HFF-Myc (cell line): Measurements from ENCODE around the gene ZNF862.

Experiments
- DNase-seq: peaks from one replicate; pipeline ENCODE4 v3.0.0-alpha.2; 2011; ENCODE audit warnings: low read depth; ENCODE audit errors: extremely low read depth
- H3K4me3 ChIP-seq: replicated peaks from 2 replicates; pipeline ENCODE4 v1.5.1; 2011; ENCODE audit warnings: low read depth, mild to moderate bottlenecking, control low read depth, low read length
- CTCF ChIP-seq: IDR thresholded peaks from 2 replicates; pipeline ENCODE4 v1.5.1; 2012; ENCODE audit warnings: mild to moderate bottlenecking, low read depth, low read length, control low read depth; ENCODE audit errors: missing control alignments

The ZNF862 gene

DNA sequence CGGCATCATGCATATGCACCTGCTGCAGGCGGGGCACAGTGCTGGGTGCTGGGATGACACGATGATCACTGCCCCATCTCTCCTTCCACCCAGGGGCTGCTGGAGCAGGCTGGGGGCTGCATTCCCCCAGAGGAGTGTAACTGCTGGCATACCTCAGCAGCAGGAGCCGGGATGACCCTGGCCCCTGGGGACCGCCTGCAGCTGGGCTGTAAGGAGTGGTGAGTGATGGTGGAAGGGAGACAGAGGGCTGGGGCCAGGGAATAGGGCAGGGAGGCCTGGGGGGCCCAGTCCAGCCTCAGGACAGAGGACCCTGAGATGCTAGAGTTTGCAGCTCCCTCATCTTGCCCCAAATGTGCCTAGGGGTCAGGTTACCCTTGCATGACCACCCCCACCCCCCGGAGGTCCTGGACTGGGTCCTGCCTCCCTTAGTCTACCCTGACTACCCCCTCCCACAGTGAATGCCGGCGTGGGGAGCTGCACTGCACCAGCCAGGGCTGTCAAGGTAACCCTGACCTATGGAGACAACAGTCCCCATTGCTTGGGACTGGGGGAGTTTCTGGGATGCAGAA is 14.5 kb upstream of the ZNF862 start:
- no peak overlapping the region for H3K4me3 ChIP-seq
- DNase-seq: no peak
- no peak for TF ChIP-seq CTCF

- TF ChIP-seq CTCF: no peak
- no peak overlapping the region for H3K4me3 ChIP-seq
- DNase-seq: no peak
These were observed 13.9 kb upstream of the ZNF862 start for GRCh38 chr7:149824301-149824741.

- DNase-seq: no peak
- TF ChIP-seq CTCF: no peak
- H3K4me3 ChIP-seq: no peak overlapping the region
These were observed 13.2 kb upstream of the ZNF862 start for GRCh38 chr7:149824748-149825566.

DNA sequence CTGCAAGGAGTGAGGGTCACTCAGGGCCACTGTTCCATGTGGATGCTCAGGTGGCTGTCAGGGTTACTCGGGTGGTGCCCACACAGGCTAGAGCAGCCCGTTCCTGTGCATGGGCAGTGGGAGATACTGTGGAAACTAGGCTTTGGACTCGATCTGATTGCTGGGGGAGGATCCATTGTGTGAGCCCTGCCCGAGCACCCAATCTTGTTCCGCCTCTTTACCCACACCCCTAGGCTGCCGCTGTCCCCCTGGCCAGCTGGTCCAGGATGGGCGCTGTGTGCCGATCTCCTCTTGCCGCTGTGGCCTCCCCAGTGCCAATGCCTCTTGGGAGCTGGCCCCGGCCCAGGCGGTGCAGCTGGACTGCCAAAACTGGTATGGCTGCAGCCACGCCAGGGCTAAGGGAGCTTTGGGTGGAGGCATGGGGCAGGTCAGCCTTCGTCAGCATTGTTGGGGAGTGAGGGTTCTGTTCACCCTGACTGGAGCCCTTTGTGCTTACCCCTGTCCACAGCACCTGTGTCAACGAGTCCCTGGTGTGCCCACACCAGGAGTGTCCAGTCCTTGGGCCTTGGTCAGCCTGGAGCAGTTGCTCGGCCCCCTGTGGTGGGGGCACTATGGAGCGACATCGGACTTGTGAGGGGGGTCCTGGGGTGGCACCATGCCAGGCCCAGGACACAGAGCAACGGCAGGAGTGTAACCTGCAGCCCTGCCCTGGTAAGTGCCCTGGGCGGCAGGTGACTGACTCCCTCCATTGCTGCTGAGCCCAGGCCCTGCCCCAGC is 12.4 kb upstream of the ZNF862 start:
- H3K4me3 ChIP-seq: no peak overlapping the region
- DNase-seq: no peak
- TF ChIP-seq CTCF: no peak

- no peak for TF ChIP-seq CTCF
- no peak overlapping the region for H3K4me3 ChIP-seq
- no peak for DNase-seq
These were observed 11.7 kb upstream of the ZNF862 start for GRCh38 chr7:149826344-149827088.
